GM21367 (cell line): ENCODE results near the gene EDAR.

Experiments
- ATAC-seq: cut with Tn5 transposase; IDR thresholded peaks from one replicate; pipeline ENCODE4 v1.9.1; 2021; ENCODE audit not compliant: unreplicated experiment

The EDAR gene

GRCh38 chr2:108988796-108989713 is at the start of gene EDAR:
Gene EDAR, minus strand, starts transcription at chr2:108989220. Its CDS starts 58,206 bp downstream, at chr2:108931014.
- ATAC-seq: no peak

GRCh38 chr2:109033171-109033570 is 44.2 kb upstream of the EDAR start:
- no peak for ATAC-seq

DNA sequence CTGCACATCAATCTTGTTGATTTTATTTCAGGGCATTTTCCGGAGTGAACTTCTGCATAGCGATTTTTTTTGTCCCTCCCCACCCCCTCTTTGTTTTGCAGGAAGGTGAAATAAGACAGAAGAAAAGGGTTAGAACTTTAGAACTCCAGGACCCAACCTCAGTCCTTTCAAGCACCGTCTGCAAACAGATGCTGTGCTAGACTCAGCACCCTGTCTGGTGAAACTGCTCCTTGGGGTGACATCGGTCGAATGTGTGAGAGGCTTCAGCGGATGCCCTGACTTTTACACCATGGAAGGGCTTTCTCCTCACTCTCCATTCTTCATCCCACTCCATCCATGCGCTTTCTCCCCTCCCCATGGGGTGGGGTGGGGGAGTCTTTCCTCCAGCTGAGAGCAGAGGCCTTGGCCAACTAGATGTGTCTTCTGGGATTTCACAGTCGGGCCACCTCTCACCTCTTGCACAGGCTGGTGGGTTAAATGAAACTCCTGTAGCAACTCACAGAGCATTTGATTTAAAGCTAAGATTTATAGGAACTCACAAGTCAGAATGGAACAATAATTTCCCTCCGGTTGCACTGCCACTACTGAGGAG is 43.3 kb upstream of the EDAR start:
- no peak for ATAC-seq

DNA sequence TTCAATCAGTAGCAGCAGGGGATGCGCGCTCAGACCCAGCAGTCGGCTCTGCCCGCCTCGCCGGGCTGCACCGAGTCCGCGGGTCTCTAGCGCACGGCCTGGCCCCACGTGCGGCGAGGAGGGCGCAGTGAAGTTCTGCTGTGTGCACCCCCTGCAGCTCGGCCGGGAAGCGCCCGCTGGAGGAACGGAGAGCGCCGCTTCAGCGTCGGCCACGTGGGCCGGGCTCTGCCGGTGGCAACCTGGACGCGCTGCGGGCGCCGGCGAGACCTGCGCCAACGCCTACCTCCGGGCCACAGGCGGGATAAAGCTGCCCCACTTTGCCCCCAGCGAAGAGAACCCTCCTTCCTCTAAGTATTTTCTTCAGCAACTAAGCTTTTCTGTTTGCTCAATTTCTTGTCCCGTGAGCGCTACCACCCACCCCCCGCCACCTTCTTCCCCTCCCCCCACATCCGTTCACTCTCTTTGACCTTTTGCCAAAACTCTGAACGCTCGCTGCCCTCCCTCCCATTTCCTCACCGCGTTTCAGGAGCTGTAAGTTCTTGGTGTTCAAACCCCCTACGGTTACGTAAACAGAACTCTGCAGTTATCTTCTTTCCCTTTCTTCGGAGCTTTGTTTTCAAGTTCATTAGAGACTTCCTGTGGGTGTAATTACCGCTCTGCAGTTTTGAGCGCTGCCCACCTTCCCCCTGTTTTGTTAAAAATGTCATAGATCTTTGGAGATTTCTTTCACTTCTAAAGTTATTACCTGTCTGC is 42.6 kb upstream of the EDAR start:
- peak; percentile 53 for ATAC-seq

DNA sequence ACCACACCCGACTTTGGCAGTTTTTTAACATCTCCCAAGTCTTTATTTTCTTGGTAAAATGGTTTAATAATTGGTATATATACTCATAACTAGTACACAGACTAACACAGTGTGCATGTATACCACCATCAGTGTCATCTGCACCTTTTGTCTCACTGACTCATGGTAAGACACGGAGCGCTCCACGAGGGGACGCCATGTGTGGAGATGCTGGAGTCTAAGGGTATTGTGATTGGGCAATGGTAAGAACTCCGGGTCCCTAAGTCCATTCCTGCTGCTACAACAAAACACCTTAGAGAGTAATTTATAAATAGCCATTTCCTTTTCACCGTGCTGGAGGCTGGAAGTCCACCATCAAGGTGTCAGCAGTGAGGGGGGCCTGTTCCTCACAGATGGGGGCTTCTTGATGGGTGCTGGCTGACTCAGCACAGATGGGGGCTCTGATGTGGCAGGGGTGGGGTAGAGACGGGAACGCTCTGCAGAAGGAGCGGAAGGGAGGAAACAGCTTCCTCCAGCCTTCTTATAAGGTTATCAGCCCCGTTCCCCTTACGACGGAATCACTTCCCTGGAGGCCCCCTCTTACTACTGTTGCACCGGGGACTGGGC is 42.0 kb upstream of the EDAR start:
- ATAC-seq: no peak

- ATAC-seq: no peak
Observed at GRCh38 chr2:109029490-109030201, 40.6 kb upstream of the EDAR start.

- ATAC-seq: no peak
Observed at GRCh38 chr2:109028738-109029489, 39.9 kb upstream of the EDAR start.

GRCh38 chr2:109028277-109028676 is 39.3 kb upstream of the EDAR start:
- ATAC-seq: no peak

GRCh38 chr2:109027702-109028101 is 38.7 kb upstream of the EDAR start:
- no peak for ATAC-seq

DNA sequence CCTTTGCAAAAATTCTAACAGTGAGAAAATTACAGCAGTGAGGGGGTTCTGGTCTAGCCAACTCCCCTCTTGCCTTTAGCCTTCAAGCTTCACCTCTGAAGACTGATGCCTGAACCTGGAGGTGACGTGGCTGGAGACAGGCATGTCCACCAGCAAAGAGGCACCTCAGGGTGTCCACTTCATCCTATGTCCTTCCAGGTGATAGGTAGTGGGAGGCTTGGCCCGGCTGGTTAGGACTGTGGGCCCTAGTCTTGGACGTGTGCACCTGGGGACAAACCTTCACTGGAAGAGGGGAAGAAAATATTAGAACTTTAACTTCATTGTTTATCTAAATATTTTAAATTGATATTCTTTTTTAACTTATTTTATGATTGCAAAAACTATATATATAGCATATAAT is 35.5 kb upstream of the EDAR start:
- ATAC-seq: no peak

- ATAC-seq: no peak
Observed at GRCh38 chr2:109021895-109022300, 32.9 kb upstream of the EDAR start.

DNA sequence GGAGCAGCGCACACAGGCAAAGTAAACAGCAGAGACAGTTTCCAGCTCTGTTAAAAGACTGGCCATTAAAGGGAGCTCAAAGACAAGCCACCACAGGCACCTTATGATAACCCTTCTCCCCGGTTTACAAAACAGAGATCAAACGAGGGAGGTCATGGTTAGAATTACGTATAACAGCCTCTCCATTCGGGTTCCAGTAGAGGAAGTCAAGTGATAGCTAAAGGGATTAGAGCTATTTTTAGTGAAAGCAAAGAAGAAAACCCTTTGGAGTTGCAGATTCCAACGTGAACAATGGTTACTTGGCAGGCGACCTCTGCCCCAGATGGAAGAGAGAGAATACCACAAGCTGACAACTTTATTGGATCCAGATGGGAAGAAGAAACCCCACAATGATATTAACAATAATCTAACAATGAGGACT is 31.2 kb upstream of the EDAR start:
- no peak for ATAC-seq

GRCh38 chr2:109018452-109018851 is 29.4 kb upstream of the EDAR start:
- ATAC-seq: no peak

DNA sequence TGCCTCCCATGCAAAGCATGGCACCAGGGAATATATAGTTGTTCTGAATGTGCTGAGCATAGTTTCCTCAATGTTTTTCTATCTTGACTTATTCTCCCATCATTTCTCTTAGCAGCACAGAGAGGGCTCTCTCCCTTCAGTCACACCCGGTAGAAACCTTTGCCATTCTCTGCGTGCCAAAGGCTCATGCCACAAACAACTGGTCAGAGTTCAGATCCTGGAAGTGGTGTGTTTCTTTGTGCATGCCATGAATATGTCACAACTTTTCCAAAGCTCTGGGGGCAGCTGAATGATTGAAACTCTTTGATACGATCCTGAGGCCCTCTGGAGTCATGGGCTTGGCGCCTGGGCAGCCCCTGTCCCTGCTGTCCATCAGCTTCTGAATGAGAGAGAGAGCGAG is 28.0 kb upstream of the EDAR start:
- no peak for ATAC-seq

DNA sequence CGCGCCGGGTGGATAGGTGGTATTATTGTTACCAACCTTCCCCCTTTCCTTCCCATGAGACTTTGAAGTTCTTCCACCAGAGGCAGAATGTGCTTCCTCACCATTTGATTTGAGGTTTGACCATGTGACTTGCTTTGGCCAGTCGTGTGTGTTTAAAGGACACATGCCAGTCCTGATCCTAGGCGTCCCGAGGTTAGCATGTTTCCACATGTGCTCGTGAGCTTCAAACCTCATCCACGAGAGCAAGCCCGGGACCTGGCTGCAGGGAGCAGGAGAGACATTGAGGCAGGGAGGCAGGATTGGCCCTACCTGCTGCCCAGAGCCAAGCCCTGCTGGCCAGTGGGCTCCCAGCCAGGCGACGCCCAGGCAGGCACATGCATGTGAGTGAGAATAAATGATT is 27.4 kb upstream of the EDAR start:
- no peak for ATAC-seq

- ATAC-seq: no peak
Observed at GRCh38 chr2:109014476-109014875, 25.5 kb upstream of the EDAR start.

GRCh38 chr2:109013051-109013450 is 24.0 kb upstream of the EDAR start:
- ATAC-seq: no peak

DNA sequence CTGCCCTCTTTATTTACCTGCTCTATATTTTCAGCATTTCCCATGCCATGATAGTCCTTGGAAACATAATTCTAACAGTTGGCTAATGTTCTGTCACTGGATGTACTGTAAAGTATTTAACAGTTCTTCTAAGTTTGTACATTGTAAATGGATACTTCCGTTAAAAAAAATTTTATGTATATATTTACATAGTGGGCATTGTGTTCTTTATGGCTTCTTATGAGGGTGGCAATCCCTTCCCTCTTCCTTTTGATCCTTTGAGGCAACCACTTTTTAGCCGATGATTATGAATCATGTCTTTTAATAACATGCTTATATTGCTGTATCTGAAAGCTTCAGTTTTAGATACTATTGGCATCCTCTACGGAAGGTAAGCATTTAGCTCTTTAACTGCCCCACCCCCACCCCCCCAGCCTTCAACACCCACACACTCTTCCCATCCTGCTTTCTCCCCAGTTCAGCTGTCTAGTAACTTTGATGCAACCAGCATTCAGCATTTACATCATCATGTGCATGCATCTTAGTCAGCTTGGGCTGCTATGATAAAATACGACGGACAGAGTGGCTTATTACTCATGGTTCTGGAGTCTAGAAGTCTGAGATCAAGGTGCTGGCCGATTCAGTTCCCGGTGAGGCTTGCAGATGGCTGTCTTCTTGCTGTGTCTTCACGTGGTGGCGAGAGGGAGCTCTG is 21.0 kb upstream of the EDAR start:
- no peak for ATAC-seq

GRCh38 chr2:109006971-109007370 is 18.0 kb upstream of the EDAR start:
- ATAC-seq: no peak
